ENCODE data around the gene DAPK2.

DAPK2 gene

DNA sequence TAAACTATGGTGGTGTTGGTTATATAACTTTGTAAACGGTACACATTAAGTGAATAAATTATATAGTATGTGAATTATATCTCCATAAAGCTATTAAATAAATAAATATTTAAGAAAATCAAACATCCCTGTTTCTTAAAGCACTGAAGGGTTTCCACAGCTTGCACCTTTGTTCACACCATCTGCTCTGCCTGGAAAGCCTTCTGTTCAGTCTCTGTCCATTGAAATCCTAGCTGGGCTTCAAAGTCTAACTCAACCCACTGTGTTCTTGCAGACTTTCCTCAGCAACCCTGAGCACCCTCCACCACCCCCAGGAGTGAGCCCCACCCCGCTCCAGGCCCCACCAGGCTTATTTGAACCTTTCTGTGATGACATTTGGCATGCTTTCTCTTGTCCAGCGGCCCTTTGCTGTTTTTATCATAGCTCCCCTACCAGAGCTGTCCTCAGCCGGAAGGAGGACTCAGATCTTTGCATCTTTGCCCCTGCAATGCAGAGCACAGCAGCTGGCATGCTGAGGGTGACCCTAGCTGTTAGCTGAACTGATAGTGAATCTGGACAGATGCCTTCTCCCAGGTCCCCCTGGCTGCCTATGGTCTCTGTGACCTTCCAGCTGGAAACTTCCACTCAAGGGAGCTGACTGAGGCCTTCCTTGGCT lies 105.2 kb downstream of the DAPK2 start:
- peak; percentile 20 for DNase-seq

DNA sequence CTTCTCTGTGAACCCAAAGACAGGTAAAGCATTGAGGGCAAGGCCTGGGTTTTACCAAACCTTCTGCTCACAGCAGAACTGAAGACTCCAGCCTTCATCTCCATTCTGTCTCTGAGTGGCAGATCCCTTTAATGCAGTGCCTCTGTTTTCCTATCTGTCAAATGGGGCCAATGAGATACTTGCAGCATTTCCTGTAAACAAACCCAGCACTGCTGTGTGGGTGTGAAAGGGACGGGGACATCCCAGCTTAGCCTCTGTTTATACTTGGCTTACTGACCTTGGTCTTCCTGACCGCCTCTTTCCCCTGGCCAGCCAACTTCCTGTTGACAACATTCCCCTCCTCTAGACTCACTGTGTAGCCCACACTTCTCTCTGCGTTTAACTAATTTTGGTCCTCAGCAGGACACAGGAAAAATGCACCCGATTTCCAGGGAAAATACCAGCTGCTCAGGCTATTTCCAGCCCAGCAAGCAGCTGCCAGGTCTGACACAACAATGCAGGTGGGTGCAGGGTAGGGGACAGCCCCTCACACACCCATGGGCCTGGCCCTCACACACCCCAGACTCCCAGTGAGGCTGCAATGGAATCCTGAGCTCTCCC lies 106.7 kb downstream of the DAPK2 start:
- peak; percentile 28 for DNase-seq

- peak; percentile 47 for DNase-seq
Measured at GRCh38 chr15:63938486-63939061, 107.7 kb downstream of the DAPK2 start.

GRCh38 chr15:63933522-63933921 lies 112.8 kb downstream of the DAPK2 start:
- DNase-seq = no peak

DNA sequence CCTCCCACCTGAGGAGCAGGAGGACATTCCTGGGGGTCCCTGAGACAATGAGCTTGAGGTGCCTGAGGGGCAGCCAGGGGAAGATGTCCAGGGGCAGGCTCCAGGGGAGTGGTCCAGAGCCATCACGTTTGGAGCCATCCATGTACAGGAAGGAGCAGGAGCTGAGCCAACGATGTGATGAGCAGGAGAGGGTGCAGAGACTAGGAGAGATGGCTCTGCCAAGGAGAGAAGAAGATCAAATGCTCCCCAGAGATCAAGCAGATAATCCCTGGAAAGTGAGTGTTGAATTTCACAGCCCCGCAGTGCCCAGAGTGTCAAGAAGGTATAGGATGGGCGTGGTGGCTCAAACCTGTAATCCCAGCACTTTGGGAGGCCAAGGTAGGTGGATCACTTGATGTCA lies 114.7 kb downstream of the DAPK2 start:
- no peak for DNase-seq

GRCh38 chr15:63930034-63930433 lies 116.3 kb downstream of the DAPK2 start:
- DNase-seq = no peak

DNA sequence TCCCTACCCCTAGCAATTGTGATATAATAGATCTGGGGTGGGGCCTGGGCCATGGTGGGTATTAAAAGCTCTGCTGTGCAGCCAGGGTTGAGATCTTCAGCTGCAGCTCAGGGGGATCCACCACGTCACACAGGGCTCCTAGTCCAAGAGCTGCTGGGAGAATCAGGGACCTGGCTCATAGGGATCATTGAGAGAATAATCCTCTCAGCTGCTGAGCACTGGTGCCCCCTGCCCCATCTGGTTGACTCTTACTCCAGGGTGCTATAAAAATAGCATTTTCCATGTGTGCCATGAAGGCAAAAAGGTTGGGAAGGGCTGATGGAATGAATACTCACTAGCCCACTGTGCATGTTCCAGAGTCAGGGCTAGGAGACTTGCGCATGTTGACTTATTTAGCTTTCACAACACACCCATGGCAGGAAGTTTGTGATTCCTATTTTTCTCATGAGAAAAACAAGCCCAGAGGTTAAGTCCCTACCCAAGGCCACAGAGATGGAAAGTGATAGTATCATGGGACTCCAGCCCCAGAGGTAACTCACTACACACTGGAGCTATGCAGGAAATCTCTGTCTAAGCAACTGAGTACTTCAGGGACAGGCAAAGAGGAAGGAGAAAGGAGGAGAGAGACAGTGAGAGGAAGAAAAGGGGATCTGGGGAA lies 118.0 kb downstream of the DAPK2 start:
- DNase-seq = no peak

GRCh38 chr15:63923993-63924950 lies 122.0 kb downstream of the DAPK2 start:
- no peak for DNase-seq

DNA sequence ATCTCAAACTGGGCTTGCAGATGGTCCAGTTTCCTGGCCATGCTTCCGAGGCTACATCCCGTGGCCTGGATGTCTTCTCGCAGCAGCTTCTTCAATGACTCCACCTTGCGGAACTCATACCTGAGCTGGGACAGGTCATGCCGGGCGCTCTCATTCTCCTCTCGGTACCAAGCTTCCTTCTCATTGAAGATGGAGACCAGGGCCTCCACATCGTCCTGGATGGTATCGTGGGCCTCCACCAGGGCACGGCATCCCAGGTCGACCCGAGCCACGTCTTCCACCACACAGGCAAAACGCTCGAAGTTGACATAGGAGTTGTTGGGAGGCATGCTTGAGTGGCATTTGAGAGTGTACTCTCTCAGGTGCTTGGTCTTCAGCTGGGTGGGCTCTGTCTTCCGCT lies 123.4 kb downstream of the DAPK2 start:
- DNase-seq = no peak

DNA sequence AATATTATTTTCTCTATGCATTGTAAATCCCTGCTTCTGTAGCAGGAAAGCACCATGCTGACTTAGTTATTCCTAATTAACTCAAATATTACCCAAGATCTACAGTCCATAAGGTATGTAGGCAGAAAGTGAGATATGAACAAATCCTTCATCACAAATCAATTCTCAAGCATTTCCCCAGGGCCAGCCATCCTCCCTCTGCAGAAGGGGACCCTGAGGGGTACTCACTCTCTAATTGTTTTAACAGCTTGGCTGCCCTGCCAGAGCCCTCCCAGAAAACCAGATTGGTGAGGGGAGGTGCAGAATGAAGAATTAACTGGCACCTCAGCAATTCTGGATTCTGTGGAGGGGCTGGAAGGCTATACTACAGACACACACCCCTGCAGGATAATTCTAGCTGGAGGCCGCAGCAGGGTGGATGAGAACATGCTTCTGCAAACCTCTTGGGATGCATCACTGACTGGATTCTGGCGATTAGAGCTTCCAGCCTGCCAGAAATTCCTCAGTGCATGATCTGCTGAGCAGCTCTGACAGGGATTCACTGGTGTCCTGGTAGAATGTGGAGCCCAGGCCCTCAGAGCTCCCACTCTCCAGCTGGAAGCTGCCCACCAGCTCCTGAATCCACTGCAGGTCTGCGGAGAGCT lies 123.9 kb downstream of the DAPK2 start:
- no peak for DNase-seq

DNA sequence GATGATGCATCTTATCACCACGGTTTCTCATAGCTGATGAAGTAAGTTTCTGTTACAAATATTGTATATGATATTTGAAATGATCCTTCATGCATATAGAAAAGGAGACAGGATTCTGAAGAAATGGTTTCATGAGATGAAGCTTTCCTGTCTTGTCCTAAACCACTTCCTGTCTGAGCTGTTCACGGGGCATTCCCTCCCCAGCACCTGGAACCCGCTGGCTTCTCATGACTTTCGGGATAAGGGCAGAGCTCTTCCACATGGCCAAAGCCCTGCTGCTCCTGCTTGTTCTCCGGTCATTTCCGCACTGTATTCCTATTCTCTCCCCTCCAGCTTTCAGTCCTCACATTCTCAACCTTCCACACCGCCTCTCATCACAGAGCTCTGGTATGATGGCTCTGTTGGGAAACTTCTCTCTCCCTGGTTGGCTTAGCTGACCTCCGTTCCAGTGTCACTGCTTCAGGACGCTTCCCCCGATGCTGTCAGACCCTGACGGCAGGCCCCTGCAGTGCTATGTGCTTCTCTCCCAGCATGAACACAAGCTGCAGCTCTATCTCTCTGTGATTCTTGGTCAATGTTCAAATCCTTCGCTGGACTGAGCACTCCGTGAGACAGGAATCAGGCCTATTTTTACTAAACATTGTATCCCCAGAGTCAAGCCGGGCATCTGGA lies 125.6 kb downstream of the DAPK2 start:
- DNase-seq = no peak

DNA sequence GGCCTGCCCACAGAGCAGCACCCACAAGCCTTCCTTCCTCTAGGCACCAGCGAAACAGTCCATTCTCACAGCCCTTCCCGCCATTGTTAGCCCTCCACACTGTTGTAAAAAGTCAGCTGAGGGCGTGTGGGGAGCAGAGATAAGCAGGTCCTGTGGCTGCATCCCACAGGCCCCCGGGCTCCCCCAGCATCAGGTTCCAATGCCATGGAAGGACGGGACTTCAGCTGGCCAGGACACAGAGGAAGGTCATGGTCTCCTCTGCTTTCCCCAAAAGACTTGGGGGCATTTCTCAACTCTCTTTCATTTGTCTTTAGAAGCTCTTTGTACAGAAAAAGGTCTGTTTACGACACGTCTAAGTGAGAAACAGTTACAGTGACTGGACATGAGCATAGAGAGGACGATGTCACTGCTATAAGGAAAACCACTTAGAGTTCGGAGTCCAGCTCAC lies 127.4 kb downstream of the DAPK2 start:
- no peak for DNase-seq

GRCh38 chr15:63918317-63918672 lies 128.0 kb downstream of the DAPK2 start:
- no peak for DNase-seq

GRCh38 chr15:63917588-63918316 lies 128.5 kb downstream of the DAPK2 start:
- no peak for DNase-seq

- DNase-seq = no peak
Measured at GRCh38 chr15:63915873-63916771, 130.2 kb downstream of the DAPK2 start.

GRCh38 chr15:63915209-63915872 lies 130.9 kb downstream of the DAPK2 start:
- no peak for DNase-seq

DNA sequence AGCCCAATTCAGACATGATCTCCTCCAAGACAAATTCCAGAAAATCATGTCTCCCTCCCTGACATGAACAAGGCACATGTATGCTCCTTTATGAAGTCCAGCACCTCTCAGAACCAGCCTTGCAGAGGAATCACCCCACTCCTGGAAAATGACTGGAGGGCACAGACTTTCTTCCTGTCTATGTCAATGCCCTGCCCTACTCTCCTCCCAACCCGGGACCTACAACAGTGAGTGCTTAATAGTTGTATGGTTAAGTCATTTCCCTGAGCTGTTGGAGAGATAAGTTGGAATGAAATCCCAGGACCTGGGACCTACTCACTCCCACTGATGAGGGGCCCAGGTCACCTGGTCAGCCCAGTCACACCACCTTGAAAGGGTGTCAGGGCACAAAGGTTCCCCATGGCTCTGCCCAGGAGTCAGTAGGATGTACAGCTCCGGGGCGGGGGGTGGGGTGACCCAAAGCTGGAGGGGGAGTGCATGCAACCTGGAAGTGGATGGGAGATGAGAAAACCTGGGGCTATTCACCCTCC lies 132.4 kb downstream of the DAPK2 start:
- no peak for DNase-seq

DNA sequence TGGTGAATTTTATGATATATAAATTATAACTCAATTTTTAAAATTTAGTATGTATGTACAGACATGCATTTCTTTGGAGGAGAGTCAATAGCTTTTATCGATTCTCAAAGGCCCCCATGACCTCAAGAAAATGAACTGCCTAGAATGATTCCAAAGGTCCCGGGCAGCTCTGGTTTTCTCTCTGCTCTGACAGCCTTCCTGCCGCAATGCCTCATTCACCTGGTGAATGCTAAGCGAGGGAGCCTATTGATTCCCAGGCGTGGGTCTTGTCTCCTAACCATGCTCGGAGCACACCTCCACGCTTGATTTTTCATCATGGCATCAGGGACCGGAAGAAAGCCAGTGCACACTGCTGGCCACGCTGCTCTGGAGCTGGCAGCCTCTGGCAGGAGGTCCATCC lies 132.9 kb downstream of the DAPK2 start:
- no peak for DNase-seq

DNA sequence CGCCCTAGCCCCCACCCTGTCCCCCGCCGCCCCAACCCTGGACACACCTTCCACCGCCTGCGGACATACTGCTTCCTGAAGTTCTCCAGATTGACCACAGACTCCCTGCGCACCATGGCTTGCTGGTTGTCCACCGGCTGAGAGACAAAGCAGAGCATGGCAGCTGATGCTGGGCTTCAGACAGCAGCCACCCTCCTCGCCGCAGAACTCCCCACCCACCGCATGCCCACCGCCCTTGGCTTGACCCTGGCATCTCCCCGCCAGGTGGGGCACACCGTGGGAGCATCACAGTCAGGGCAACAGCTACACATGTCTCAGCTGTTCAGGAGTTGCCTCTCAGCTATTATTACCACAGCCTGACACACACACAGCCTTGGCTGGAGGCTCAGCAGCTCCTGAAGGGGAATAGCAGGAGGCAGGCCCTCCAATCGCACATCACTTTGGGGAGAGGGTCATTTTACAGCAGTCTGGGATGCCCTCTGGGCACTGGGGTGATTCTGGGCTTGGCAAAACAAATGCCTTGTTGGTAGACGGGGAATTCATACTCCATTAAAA lies 134.1 kb downstream of the DAPK2 start:
- no peak for DNase-seq
